GM15510 (cell line): Measurements from ENCODE around the gene EIF4E3.

ENCODE experiments used
- POLR2A ChIP-seq: IDR thresholded peaks from 3 replicates; pipeline ENCODE4 v1.6.1; 2011; ENCODE audit warnings: borderline replicate concordance; ENCODE audit not compliant: insufficient read length; ENCODE audit errors: extremely low read depth

Gene EIF4E3

DNA sequence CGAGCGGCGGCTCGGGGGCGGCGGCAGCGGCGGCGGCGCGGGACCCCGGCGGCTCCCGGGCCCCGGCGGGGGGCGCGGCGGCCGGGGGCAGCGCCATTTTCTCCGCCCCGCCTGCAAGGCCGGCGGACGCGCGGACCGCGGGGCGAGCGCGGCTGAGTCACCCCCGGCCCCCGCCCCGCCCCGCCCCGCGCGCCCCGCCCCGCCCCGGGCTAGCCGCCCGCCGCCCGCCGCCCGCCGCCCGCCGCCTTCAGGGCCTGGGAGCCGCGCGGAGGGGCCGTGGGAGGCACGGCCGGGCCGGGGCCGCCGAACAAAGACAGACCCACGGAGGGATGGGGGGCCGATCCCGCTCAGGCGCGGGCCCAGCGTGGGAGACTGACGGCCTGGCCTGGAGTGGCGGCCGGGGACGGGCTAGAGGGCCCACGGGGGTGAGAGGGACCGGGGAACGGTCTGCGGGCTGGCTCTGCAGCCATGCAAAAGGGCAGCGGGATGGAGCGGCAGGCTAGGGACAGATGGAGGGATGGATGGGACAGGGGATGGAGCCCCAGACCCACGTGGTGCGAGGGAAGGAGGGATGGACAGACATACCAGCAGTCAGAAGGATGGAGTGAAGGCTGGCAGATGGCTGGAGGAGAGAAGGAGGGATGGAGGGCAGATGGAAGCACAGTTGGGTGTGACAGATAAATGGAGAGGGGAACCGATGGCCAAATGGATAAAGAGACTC is at the start of gene EIF4E3:
TSS of gene EIF4E3 (minus strand) at position 132 of the 721 bp plus-strand sequence. CDS start at position 97, 35 bp downstream.
- TF ChIP-seq POLR2A, result no peak

DNA sequence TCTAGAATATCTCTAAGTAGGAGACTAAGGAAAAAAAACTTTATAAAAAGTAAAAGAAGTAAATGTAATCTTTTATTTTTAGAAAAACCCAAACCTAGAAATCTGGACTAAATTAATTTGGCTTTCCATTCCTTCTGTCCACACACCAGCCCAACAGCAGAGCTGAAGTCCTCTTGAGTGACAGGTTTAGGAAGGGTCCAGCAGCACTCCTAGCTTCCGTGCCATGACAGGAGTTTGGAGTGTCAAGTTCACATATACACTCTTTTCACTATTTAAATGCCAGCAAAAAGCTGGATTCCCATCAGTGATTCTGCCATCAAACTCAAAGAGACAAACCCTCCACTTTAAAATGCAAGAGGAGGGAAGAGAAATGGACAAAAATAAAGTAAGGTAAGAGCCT is 46.7 kb upstream of the EIF4E3 start:
- no peak for TF ChIP-seq POLR2A

DNA sequence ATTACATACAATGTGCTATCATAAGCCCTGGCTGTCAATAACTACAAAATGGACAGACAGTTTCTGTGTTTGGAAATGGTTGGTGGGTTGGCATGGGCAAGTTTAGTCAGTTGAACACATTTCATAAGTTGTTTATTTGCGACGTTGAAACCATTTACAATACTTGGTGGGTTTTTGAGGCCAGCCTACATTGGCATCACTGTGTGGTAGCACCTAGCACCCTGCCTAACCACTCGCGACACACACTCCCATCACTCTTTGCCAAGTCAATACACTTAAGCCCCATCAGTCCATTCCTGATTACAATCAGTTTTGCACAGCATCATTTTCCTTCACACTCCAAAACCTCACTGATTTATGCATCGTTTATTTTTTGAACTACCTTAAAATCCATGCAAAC is 45.9 kb upstream of the EIF4E3 start:
- no peak for TF ChIP-seq POLR2A

DNA sequence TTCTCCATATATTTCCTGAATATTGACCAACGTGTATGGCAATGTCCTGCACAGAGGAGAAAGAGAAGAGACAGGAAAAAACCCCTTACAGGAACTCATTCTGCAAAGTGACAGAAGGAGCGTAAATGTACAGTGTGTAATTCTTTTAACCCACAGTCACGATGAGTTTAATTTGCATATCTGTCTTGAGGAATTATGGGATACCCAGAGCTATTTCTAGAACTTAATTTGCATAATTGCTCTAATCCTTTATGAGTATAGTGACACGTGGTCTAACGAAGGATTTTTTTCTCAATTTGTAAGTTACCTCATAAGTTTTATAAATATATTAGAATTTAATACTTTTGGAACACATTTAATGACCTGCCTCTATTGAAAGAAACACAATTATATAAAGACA is 38.2 kb upstream of the EIF4E3 start:
- TF ChIP-seq POLR2A, result no peak

DNA sequence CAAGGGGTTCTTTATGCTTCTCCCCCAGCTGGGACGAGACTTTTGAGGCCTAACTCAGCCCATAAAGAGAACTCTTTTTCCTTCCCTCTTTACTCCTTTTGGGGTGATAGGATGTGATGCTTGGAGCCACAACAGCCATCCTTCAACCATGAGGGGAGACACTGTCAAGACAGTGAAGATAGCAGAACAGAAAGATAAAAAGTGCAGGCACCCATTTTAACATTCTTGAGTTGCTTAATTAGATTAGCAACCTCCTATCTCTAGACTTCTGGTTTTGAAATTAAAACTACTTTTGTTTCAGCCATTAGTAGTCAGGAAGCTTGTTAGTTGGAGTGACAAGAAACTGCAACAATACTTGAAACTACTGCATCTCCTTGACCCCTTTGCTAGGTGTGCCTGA is 34.9 kb upstream of the EIF4E3 start:
- TF ChIP-seq POLR2A, result no peak

DNA sequence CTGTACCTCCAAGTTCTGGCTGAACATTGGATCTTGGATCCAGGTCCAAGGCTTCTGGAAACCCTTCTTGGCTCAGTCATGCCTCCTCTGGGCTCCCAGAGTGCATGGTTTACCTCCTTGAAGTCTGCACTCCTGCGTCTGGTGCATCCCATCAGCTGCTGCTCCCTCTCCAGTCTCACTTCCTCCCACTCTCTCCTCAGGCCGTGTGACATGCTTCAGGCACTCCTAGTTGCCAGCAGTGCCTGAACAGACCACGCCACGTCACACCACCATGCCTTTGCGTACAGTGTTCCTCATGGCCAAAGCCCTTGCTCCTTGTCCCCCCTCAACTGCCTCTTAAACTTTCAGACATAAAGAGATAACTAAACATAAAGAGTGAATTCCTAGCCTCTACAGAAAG is 34.2 kb upstream of the EIF4E3 start:
- TF ChIP-seq POLR2A, result no peak

DNA sequence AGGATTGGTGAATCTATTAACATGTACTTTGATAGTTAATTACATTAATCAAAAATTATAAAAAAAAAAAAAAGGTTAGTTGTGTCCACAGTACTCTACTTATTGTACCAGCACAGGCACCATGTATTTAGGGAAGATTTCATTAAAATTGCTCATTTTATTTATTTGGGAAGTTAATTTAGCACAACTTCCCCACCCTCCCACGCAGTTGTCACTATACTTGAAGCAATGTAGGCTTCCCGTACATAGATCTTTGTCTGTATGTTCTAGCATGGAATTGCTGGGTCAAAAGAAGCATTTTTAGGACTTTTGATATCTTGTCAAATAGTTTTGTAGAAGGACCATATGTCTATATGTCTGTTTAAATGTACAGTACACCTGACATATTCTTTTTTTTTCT is 32.9 kb upstream of the EIF4E3 start:
- no peak for TF ChIP-seq POLR2A

DNA sequence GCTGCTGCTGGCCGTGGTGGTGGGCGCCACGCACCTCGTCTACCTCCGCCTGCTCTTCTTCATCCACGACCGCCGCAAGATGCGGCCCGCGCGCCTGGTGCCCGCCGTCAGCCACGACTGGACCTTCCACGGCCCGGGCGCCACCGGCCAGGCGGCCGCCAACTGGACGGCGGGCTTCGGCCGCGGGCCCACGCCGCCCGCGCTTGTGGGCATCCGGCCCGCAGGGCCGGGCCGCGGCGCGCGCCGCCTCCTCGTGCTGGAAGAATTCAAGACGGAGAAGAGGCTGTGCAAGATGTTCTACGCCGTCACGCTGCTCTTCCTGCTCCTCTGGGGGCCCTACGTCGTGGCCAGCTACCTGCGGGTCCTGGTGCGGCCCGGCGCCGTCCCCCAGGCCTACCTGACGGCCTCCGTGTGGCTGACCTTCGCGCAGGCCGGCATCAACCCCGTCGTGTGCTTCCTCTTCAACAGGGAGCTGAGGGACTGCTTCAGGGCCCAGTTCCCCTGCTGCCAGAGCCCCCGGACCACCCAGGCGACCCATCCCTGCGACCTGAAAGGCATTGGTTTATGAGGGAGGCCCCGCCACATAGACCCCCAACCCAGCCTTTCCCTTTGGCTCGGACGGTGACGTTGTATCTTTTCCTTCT is 29.5 kb upstream of the EIF4E3 start:
- no peak for TF ChIP-seq POLR2A

DNA sequence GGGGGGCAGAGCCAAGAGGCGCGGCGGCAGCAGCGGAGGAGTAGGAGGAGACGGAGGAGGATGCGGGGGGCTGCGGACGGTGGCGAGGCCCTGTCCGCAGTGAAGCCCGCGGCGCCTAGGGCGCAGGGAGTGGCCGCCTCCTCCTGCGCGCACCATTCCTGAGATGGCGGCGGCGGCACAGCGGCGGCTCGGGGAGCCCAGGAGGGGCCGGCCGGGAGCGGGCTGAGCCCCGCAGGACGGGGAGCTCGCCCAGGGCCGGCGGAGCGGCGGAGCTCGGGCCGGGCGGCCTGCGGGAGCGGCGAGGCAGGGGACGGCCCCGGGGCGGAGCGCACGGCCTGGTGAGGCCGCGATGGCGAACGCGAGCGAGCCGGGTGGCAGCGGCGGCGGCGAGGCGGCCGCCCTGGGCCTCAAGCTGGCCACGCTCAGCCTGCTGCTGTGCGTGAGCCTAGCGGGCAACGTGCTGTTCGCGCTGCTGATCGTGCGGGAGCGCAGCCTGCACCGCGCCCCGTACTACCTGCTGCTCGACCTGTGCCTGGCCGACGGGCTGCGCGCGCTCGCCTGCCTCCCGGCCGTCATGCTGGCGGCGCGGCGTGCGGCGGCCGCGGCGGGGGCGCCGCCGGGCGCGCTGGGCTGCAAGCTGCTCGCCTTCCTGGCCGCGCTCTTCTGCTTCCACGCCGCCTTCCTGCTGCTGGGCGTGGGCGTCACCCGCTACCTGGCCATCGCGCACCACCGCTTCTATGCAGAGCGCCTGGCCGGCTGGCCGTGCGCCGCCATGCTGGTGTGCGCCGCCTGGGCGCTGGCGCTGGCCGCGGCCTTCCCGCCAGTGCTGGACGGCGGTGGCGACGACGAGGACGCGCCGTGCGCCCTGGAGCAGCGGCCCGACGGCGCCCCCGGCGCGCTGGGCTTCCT is 28.8 kb upstream of the EIF4E3 start, which contains the start of gene GPR27:
TSS of gene GPR27 (plus strand) at position 155 of the 909 bp plus-strand sequence. CDS start at position 350, 195 bp downstream.
- no peak for TF ChIP-seq POLR2A

DNA sequence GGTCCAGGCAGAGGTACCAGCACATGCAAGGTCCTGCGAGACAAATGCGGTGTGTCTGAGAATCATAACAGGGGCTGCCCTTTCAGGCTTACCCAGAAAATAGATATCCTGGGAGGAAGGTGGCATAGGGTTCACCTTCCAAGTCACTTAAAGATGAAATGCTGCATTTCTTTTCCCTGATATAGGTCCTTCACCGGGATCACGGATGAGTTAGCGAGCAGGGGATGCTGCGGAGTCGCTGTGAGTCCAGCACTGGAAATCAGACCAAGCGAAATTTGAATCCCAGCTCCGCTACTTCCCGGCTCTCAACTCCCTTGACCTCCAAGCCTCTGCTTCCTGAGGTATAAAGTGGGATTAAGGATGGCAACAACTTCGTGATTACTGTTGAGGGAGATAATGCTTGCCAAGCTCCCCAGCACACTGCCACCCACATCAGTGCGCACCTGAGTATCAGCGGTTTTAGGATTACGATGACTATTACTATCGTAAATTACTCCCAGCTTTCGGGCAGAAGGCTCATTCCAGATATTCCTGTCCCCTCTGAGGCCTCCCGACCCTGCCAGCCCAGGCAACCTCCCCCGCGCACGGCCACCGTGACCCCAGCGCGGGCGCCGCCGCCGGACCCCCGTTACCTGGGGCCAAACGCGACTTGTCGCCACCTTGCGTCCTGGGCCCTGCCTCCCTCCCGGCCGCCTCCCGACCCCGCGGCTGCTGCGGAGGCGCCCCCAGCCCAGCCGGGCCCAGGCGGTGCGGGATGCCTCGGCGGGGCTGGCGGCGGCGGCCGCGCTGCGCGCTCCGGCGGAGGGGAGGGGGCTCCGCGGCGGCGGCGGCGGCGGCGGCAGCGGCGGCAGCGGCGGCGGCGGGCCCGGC is 27.9 kb upstream of the EIF4E3 start:
- TF ChIP-seq POLR2A, result no peak

DNA sequence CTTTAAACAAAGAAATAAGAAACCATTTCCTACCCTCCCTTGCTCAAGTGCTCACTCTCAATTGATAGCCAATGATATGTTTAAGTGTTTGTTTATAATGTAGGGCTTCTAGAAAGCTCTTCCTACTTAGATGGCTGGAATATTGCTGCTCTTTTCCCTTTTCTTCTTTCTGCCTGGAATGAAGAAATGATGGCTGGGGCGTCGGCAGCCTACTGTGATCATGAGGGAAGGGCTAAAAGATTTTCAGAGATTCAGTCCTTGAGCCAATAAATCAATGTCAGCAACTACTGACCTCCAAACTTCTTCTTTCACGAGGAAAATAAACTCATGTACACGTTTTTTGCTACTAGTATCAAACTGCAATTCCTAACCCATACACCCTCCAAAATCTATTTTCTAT is 26.4 kb upstream of the EIF4E3 start:
- no peak for TF ChIP-seq POLR2A

DNA sequence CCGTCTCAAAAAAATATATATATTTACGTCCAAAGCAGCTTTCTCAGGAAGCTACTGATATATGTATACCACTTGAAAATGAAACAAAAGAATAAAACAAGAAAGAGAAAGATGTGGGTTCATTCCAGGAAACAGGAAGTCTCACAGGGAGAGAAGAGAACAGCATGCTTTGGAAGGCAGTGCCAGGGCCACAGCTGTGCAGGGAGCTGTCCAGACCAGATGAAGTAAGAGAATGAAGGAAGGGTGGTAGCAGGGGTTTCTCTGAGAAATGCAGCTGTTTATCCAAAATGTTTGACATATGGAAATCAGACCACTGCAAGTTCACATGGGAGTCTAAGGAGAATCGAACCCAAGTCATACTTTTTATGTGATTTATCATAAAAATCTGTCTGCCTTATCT is 19.5 kb upstream of the EIF4E3 start:
- no peak for TF ChIP-seq POLR2A

DNA sequence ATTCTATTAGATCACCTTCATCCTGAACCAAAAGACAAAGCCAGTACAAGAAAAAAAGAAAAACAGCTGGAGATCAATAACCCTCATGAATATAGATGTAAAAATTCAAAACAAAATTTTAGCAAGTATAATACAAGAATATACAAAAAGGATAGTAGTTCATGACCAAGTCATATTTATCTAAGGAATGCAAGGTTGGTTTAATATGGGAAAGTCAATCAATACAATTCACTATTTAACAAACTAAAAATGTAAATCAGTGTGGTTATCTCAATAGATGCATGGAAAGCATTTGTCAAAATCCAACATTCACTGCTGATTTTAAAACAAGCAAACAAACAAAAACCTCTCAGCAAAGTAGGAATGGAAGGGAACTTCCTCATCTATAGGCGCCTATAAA is 17.4 kb upstream of the EIF4E3 start:
- no peak for TF ChIP-seq POLR2A

DNA sequence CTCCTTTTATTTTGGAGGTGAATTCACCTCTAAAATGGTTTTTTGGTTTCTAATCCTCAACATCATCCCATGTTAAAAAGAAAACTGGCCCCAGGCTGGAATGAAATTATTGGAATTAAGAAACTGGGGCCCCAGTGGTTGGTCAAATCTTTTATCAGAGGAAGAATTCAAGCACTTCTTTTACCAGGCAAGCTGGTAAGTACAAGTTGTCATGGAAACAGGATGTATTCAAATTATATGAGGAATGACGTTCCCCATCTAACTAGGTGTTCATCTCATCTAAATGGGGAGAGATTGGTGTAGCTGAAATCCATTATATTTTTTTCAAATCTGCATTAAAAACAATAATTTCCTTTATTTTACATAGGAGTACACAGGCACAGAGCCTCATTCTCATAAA is 9.7 kb upstream of the EIF4E3 start:
- no peak for TF ChIP-seq POLR2A
